Activated CD4-positive, alpha-beta T cell treated with anti-CD3 and anti-CD28 coated beads, Interleukin-2, amount 10 ng/mL, durations not matched to agents 7 days and 5 days (primary cell): ENCODE data around the gene THAP4. TPM values are rescaled to one million over a fixed set of nuclear protein-coding genes. Genes with fewer than 3 reads are reported as not detected.
"Not testable (repeated sequence)": the region's sequence is repeated elsewhere in the genome, so short reads cannot be mapped to it uniquely, and the experiment has no call there.

Experiments
- CTCF ChIA-PET: fragments of 350-600 bp; sonication (Branson Sonifier 250); formaldehyde crosslinking; loops from one replicate; lab custom pipeline; 2021; ENCODE audit warnings: antibody characterized with exemption; lab: Charles Lee
- POLR2A ChIA-PET: fragments of 350-600 bp; sonication (Branson Sonifier 250); formaldehyde crosslinking; loops from one replicate; lab custom pipeline; 2021; ENCODE audit warnings: antibody characterized with exemption; lab: Charles Lee
- DNase-seq: peaks from one replicate; pipeline ENCODE4 v3.0.0-alpha.2; 2020
- H3K27ac Mint-ChIP-seq: one replicate; pipeline ENCODE4 v1.8.0; 2021; ENCODE audit warnings: mild to moderate bottlenecking, moderate library complexity, mixed read lengths
- H3K27me3 Mint-ChIP-seq: one replicate; pipeline ENCODE4 v1.8.0; 2021; ENCODE audit warnings: mixed read lengths
- H3K36me3 Mint-ChIP-seq: one replicate; pipeline ENCODE4 v1.8.0; 2021; ENCODE audit warnings: low read depth, mixed read lengths
- H3K4me1 Mint-ChIP-seq: one replicate; pipeline ENCODE4 v1.8.0; 2021; ENCODE audit warnings: mixed read lengths
- H3K4me3 Mint-ChIP-seq: one replicate; pipeline ENCODE4 v1.8.0; 2021; ENCODE audit warnings: mild to moderate bottlenecking, moderate library complexity, mixed read lengths
- H3K9me3 Mint-ChIP-seq: one replicate; pipeline ENCODE4 v1.8.0; 2021; ENCODE audit warnings: mixed read lengths
- total RNA-seq, 2 experiments: library from RNA; stranded (reverse); gene quantifications; one replicate each; pipeline ENCODE4 v1.2.3, GENCODE V29; 2021

THAP4 gene
- total RNA-seq, 2 experiments from 2014 or later, result 35.4 to 37.0 TPM

DNA sequence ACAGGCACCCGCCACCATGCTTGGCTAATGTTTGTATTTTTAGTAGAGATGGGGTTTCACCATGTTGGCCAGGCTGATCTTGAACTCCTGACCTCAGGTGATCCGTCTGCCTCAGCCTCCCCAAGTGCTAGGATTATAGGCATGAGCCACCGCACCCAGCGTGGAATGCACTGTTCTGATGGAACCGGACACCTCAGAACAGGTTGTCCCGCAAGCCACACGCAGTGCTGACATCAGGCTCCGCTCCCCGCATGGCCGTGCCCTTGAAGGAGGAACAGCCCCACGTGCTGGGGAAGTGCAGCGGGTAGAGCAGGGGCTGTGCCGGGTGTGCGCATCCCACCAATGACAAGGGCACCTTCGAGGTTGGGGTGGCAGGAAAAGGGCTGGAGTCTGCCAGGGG is 69.7 kb downstream of the THAP4 start:
- H3K4me1 Mint-ChIP-seq, H3K4me3 Mint-ChIP-seq, H3K27ac Mint-ChIP-seq, H3K9me3 Mint-ChIP-seq, H3K27me3 Mint-ChIP-seq, H3K36me3 Mint-ChIP-seq, POLR2A ChIA-PET, DNase-seq: not testable (repeated sequence)
- CTCF ChIA-PET, result interaction anchor here (0.6 kb wide), 1 partner anchor 30 kb away, joined by 3 read pairs; no protein-coding TSS in a partner anchor

DNA sequence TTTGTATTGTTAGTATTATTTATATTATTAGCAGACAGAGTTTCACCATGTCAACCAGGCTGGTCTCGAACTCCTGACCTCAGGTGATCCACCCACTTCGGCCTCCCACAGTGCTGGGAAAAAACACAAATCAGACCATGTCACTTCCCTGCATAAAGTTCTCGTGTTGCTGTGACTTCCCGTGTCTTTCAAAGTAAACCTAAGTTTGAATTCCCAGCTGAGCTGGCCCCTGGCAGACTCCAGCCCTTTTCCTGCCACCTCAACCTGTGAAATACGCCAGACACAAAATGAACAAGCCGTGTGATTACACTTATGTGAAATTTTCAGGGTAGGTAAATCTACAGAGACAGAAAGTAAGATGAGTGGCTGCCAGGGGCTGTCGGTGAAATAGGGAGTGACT is 70.5 kb downstream of the THAP4 start:
- ChIA-PET CTCF (interaction anchor here (0.6 kb wide), 1 partner anchor 266 kb away, joined by 4 read pairs; no protein-coding TSS in a partner anchor), POLR2A (no interaction called here)
- Mint-ChIP-seq H3K4me1 (no peaks in the 10 kb centered on the region), H3K4me3 (no peak overlapping the region), H3K36me3 (no peaks in the 10 kb centered on the region), H3K27ac (no peak overlapping the region), H3K27me3 (no peaks in the 10 kb centered on the region), H3K9me3 (no peaks in the 10 kb centered on the region)
- DNase-seq, result no peak

DNA sequence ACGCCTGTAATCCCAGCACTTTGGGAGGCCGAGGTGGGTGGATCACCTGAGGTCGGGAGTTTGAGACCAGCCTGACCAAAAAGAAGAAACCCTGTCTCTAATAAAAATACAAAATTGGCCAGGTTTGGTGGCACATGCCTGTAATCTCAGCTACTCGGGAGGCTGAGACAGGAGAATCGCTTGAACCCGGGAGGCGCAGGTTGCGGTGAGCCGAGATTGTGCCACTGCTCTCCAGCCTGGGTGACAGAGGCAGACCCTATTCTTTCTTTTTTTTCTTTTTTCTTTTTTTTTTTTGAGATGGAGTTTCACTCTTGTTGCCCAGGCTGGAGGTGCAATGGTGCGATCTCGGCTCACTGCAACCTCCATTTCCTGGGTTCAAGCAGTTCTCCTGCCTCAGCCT is 70.9 kb downstream of the THAP4 start:
- H3K9me3 Mint-ChIP-seq, CTCF ChIA-PET, H3K4me3 Mint-ChIP-seq, H3K27ac Mint-ChIP-seq, POLR2A ChIA-PET, H3K27me3 Mint-ChIP-seq, DNase-seq, H3K36me3 Mint-ChIP-seq, H3K4me1 Mint-ChIP-seq: not testable (repeated sequence)

DNA sequence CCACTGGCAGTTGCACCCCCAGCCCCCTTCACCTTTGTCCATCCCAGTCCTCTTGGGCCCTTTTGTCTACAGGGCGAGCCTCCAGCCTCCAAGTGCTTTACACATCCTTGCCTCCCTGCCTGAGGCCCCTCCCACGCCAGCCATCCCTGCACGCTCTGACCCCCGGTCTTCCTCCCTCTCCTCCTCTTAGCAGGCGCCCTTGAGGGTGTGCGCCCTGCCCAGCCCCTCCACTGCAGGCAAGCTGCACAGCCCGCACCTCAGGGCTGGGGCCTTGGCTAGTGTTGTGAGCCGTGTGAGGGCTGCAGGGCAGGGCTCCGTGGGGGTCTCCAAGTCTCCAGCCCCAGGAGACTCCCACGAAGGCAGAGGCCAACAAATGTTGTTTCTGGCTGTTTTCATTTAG is 71.5 kb downstream of the THAP4 start:
- Mint-ChIP-seq H3K4me1 (no peaks in the 10 kb centered on the region), H3K36me3 (no peaks in the 10 kb centered on the region), H3K27ac (no peak overlapping the region), H3K4me3 (no peak overlapping the region), H3K27me3 (peaks cover 4% of the 10 kb centered on the region), H3K9me3 (no peaks in the 10 kb centered on the region)
- DNase-seq, result no peak
- CTCF ChIA-PET, result no interaction called here
- POLR2A ChIA-PET, result no interaction called here

DNA sequence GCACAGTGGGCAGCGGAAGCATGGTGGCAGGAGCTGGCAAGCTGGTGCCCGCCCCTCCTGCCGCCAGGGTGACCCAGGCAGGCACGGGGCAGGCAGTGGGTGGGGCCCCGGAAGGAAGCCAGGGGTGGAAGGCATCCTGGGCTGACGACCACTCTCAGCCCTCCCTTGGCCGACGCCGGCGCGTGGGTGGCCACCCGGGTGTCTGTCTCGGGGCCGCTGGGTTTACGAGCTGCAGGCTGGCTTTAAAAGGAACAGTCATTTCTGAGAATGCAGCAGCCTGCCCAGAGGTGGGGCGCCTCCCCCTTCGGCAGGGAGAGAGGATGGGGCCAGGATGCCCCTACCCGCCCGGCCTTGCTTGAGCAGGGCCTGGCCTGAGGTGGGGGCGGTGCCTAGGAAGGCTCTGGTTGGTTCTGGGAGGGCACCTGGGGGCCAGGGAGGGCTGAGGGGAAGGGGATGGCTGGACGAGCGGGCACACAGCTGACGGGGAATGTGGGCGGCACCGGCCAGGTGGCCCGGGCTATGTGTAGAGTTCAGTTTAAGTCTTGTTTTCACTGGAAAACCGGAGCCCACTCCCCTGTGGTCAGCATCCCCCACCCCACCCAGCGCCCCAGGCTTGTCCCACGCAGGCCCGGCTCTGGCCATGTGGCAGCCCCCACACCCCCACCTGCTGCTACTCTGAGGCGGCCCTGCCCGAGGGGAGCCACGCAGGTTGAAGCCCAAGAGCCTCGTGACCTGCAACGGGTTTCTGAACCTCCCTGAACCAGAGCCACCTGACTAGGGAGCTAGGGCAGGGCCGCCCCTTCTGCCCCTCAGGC is 72.2 kb downstream of the THAP4 start:
- Mint-ChIP-seq H3K36me3 (no peaks in the 10 kb centered on the region), H3K4me3 (no peak overlapping the region), H3K4me1 (no peaks in the 10 kb centered on the region), H3K27ac (no peak overlapping the region), H3K27me3 (peaks cover 10% of the 10 kb centered on the region), H3K9me3 (no peaks in the 10 kb centered on the region)
- ChIA-PET POLR2A (no interaction called here), CTCF (no interaction called here)
- DNase-seq, result no peak

DNA sequence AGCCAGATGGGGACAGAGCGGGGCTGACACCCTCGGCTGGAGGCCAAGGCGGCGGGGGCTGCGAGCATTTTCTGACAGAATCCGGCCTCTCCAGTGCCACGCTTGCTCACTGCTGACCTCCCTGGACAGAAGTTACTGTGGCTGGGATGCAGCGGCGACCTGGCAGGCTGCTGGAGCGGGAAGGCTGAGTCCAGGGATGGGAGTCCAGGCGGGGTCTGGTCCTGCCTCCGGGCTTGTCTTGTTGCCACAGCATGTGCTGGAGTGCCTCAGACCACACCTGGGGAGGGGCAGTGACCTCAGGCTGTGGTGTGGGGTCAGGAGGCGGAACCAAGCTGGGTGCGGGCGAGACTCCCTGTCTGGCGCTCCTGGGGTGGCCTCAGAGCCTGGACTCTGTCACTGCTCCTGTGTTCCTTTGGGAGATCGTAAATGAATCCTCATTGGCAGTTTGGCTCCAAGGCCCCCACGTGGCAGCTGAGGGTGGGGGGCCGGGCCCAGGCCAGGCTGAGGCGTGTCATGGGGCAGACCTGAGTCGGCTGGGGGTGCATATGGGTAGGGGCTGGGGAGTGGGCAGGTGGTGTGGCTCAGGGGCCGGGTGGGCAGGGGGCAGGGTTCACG is 72.9 kb downstream of the THAP4 start:
- CTCF ChIA-PET, result no interaction called here

DNA sequence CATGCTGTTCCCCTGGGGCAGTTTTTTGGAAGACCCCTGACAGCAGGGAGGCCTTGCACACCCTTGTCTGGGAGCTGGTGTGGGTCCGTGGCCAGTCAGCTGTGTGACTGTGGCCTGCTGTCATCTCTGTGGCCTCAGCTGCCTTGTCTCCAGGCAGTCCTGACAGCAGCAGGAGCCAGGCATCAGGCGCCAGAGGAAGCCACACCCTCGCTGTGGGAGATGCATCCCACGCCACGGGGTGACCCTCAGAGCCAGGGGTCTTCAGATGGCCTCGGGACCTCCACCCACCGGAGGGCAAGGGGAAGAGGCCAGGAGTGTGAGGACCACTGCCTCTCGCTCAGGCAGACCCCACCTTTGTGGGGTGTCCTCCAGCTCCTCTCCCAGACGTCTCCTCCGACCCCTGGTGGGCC is 73.4 kb downstream of the THAP4 start:
- peaks cover 11% of the 10 kb centered on the region for H3K27me3 Mint-ChIP-seq
- H3K27ac Mint-ChIP-seq, result no peak overlapping the region
- no peak for DNase-seq
- ChIA-PET CTCF (no interaction called here), POLR2A (no interaction called here)
- H3K9me3 Mint-ChIP-seq, result no peaks in the 10 kb centered on the region
- no peaks in the 10 kb centered on the region for H3K36me3 Mint-ChIP-seq
- H3K4me1 Mint-ChIP-seq, result no peaks in the 10 kb centered on the region
- H3K4me3 Mint-ChIP-seq, result no peak overlapping the region

More for the DNA sequence above, 72.9 kb downstream of the THAP4 start:
- POLR2A ChIA-PET, result no interaction called here
- no peaks in the 10 kb centered on the region for H3K36me3 Mint-ChIP-seq
- DNase-seq, result no peak
- H3K9me3 Mint-ChIP-seq, result no peaks in the 10 kb centered on the region
- H3K4me3 Mint-ChIP-seq, result no peak overlapping the region
- H3K4me1 Mint-ChIP-seq, result no peaks in the 10 kb centered on the region
- peaks cover 11% of the 10 kb centered on the region for H3K27me3 Mint-ChIP-seq
- H3K27ac Mint-ChIP-seq, result no peak overlapping the region

DNA sequence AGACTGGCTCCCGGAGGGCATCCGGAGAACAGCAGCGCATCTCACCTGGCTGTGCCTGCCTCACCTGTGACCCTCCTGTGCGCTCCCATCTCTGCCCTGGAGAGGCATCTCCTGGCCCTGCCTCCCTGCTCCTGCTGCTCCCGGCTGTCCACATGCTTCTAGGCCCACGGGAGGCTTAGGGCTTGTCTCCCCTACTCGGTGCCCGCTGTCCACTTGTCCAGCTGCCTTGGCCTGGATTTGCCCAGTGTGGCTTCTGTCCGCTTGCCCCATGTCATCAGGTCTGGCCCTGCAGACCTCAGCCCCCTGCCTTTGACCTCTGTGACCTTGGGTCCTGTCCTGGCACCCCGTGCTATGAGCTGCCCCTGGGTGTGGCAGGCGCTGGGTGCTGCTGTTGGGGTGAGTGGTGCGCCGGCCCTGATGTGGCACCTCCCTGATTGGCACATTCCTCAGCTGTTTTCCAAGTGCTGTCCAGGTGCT is 73.9 kb downstream of the THAP4 start:
- H3K27ac Mint-ChIP-seq, result no peak overlapping the region
- POLR2A ChIA-PET, result no interaction called here
- H3K36me3 Mint-ChIP-seq, result peaks cover 3% of the 10 kb centered on the region
- CTCF ChIA-PET, result no interaction called here
- peaks cover 15% of the 10 kb centered on the region for H3K27me3 Mint-ChIP-seq
- H3K9me3 Mint-ChIP-seq, result no peaks in the 10 kb centered on the region
- no peak for DNase-seq
- peaks cover 4% of the 10 kb centered on the region for H3K4me1 Mint-ChIP-seq
- no peak overlapping the region for H3K4me3 Mint-ChIP-seq

DNA sequence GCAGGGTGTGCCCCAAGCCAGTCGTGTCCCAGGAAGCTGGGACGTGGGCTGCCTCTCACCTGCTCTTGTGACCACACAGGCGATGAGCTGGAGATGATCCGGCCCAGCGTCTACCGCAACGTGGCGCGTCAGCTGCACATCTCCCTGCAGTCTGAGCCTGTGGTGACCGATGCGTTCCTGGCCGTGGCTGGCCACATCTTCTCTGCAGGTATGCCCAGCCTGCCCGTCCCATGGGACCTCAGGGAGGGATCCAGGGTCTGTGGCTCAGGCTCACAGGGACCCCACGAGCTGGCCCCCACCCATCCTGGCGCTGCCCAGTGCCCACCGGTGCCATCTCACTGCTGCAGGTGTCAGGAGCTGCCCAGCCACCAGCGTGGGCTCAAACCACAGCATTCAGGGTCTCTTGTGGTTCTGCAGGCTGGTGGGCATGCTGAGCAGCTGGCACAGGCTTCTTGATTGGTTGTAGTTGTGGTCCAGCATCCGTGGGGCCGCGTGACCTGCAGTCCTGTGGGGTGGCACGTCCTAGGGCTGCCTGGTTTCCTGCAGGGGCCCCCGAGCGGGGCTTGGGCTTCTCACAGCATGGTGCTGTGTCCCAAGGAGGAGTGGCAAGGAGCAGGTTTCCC is 74.6 kb downstream of the THAP4 start:
- H3K4me1 Mint-ChIP-seq, result peaks cover 5% of the 10 kb centered on the region
- H3K27ac Mint-ChIP-seq, result no peak overlapping the region
- peaks cover 8% of the 10 kb centered on the region for H3K36me3 Mint-ChIP-seq
- peaks cover 4% of the 10 kb centered on the region for H3K9me3 Mint-ChIP-seq
- no peak overlapping the region for H3K4me3 Mint-ChIP-seq
- DNase-seq, result no peak
- ChIA-PET CTCF (no interaction called here), POLR2A (no interaction called here)
- H3K27me3 Mint-ChIP-seq, result peaks cover 22% of the 10 kb centered on the region

DNA sequence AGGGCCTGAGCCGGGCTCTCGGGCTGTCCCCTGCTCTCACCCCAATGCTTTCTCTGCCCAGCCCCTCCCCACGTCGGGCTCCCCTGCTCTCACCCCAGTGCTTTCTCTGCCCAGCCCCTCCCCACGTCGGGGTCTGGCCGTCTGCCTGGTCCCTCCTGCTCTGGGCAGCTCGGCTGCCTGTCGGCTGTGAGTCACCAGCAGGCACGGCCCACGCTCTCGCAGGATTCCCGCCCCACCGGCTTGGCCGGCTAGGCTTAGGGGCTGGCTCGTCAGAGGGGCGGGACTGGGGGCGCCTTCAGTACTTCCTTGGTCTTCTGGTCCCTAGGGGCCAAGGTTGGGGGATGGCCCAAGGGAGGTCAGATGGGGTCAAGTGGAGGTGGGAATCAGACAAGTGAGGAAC is 75.1 kb downstream of the THAP4 start:
- H3K4me3 Mint-ChIP-seq, result no peak overlapping the region
- peaks cover 5% of the 10 kb centered on the region for H3K4me1 Mint-ChIP-seq
- no peak for DNase-seq
- no peak overlapping the region for H3K27ac Mint-ChIP-seq
- H3K27me3 Mint-ChIP-seq, result peaks cover 27% of the 10 kb centered on the region
- H3K36me3 Mint-ChIP-seq, result peaks cover 9% of the 10 kb centered on the region
- ChIA-PET POLR2A (no interaction called here), CTCF (no interaction called here)
- peaks cover 7% of the 10 kb centered on the region for H3K9me3 Mint-ChIP-seq

DNA sequence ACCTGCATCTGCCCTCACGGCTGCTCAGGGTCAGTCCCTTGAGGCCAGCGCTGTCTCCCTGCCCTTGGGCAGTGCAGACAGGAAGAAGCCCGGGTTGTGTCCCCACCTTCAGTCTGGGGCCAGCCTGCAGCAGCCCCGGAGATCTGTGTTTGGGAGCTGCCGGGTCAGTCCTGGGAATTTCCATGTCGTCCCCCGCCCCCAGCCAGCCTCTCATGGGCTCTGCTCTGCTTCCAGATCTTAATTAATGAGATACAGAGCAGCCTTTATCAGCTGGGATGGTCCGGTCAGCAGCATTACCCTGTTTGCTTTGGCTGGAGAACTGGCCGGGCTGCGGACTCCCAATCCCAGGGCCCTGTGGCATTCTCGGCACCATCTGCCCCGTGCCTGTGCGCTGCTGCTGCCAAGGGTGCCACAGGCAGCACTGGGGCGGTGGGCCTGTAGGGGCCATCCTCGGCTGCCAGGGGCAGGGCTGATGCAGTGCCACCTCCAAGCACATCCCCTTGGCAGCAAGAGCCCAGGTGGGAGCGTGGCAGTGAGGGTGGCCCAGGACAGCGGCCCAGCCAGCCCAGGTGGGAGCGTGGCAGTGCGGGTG is 76.0 kb downstream of the THAP4 start:
- Mint-ChIP-seq H3K4me1 (peaks cover 6% of the 10 kb centered on the region), H3K9me3 (peaks cover 9% of the 10 kb centered on the region), H3K4me3 (no peak overlapping the region), H3K27me3 (peaks cover 33% of the 10 kb centered on the region), H3K27ac (no peak overlapping the region), H3K36me3 (peaks cover 9% of the 10 kb centered on the region)
- POLR2A ChIA-PET, result no interaction called here
- CTCF ChIA-PET, result interaction anchor here (1.5 kb wide), 1 partner anchor 15 kb away, joined by 4 read pairs; no protein-coding TSS in a partner anchor
- no peak for DNase-seq

DNA sequence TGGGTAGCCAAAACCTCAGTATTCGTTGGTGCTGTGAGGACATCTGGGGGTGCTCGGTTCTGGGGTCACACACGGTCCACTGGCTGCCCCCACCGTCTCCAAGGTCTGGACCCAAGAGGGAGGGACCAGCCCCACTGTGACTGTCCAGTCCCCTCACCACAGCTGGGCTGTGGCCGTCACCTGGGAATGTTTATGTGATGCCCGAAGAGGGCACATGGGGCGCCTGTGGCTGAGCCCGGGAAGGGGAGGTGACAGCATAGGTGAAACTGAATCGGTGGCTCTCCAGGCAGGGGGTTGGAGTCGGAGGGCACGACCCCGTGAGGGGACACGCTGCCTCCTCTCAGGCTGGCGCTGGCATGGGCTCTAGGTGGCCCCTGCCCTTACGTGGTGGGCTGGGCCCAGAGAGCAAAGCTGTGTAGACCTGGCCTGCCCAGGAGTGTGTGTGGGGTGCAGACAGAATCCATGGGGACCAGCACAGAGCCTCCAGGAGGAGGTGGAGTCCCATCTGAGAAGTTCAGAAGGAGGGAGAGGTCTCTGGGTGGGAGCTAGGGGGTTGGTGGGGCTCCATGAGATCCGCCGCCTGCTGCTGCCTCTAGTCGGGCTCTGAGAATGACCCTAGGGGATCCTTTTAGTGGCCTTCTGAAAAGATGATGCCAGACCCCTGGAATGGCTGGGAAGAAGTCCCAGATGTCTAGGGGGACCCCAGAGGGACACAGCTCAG is 76.6 kb downstream of the THAP4 start:
- POLR2A ChIA-PET, result no interaction called here

More for the DNA sequence above, 76.6 kb downstream of the THAP4 start:
- Mint-ChIP-seq H3K36me3 (peaks cover 9% of the 10 kb centered on the region), H3K9me3 (peaks cover 9% of the 10 kb centered on the region), H3K27ac (no peak overlapping the region), H3K4me1 (peaks cover 13% of the 10 kb centered on the region), H3K4me3 (peak overlapping the region; percentile 34), H3K27me3 (peaks cover 34% of the 10 kb centered on the region)
- no peak for DNase-seq
- CTCF ChIA-PET, result interaction anchor here (1.5 kb wide), 1 partner anchor 16 kb away, joined by 4 read pairs; no protein-coding TSS in a partner anchor
